NOMO-1 treated with dmso at 0.1 percent for 144 hours (cell line): ENCODE results near the gene CMTM8.
"Not testable (repeated sequence)": the region's sequence is repeated elsewhere in the genome, so short reads cannot be mapped to it uniquely, and the experiment has no call there.

ENCODE experiments used
- DNase-seq: peaks from one replicate; lab custom pipeline; 2025; ENCODE audit not compliant: unreplicated experiment; lab: John Stamatoyannopoulos, UW

Gene CMTM8

GRCh38 chr3:32374788-32375595 is 136.5 kb downstream of the CMTM8 start:
- no peak for DNase-seq

GRCh38 chr3:32375596-32375930 is 137.1 kb downstream of the CMTM8 start:
- no peak for DNase-seq

- DNase-seq: no peak
Measured at GRCh38 chr3:32376115-32376514, 137.6 kb downstream of the CMTM8 start.

- no peak for DNase-seq
Measured at GRCh38 chr3:32379831-32380500, 141.5 kb downstream of the CMTM8 start.

- DNase-seq: no peak
Measured at GRCh38 chr3:32381922-32382321, 143.4 kb downstream of the CMTM8 start.

- DNase-seq: no peak
Measured at GRCh38 chr3:32383136-32383711, 144.7 kb downstream of the CMTM8 start.

- no peak for DNase-seq
Measured at GRCh38 chr3:32384938-32385337, 146.5 kb downstream of the CMTM8 start.

GRCh38 chr3:32387512-32387911 is 149.0 kb downstream of the CMTM8 start:
- no peak for DNase-seq

- not testable (repeated sequence) for DNase-seq
Measured at GRCh38 chr3:32389577-32389976, 151.1 kb downstream of the CMTM8 start.

GRCh38 chr3:32391643-32392535 is 153.4 kb downstream of the CMTM8 start, which contains the start of gene CMTM7:
TSS of gene CMTM7 (plus strand) at chr3:32391853. CDS start at chr3:32391907, 54 bp downstream.
- peak; percentile 59 for DNase-seq

GRCh38 chr3:32392536-32393302 is 154.2 kb downstream of the CMTM8 start:
- DNase-seq: no peak

- DNase-seq: no peak
Measured at GRCh38 chr3:32395496-32395895, 157.0 kb downstream of the CMTM8 start.

GRCh38 chr3:32397941-32398340 is 159.5 kb downstream of the CMTM8 start:
- DNase-seq: no peak

- DNase-seq: peak; percentile 36
Measured at GRCh38 chr3:32398531-32398930, 160.1 kb downstream of the CMTM8 start.

GRCh38 chr3:32399030-32399620 is 160.6 kb downstream of the CMTM8 start:
- no peak for DNase-seq

- no peak for DNase-seq
Measured at GRCh38 chr3:32401126-32401525, 162.6 kb downstream of the CMTM8 start.

GRCh38 chr3:32401556-32402081 is 163.1 kb downstream of the CMTM8 start:
- peak; percentile 14 for DNase-seq

GRCh38 chr3:32403663-32404062 is 165.2 kb downstream of the CMTM8 start:
- no peak for DNase-seq

- no peak for DNase-seq
Measured at GRCh38 chr3:32404714-32405113, 166.2 kb downstream of the CMTM8 start.

GRCh38 chr3:32405155-32405554 is 166.7 kb downstream of the CMTM8 start:
- DNase-seq: no peak
